IMR-90 (cell line): ENCODE data around the gene SPRR4. TPM values are rescaled to one million over a fixed set of nuclear protein-coding genes. Genes with fewer than 3 reads are reported as not detected.

ENCODE experiments used
- ATAC-seq: fragments of 200-7000 bp; cut with Tn5 transposase; 2 replicates; pipeline ENCODE4 v1.9.1; 2020; ENCODE audit warnings: low read depth, mild to moderate bottlenecking, moderate library complexity
- BruUV-seq: library from RNA; stranded (reverse); fragments of 400-500 nt; replicated peaks from 2 replicates; lab custom pipeline; 2021; lab: Mats Ljungman, UMichigan
- CTCF ChIA-PET: fragments of 300-600 bp; formaldehyde crosslinking; extraction: SDS; loops from one replicate; lab custom pipeline; 2021; ENCODE audit warnings: antibody characterized with exemption; lab: Yijun Ruan, JAX
- POLR2A ChIA-PET: fragments of 300-600 bp; sonication (Branson Sonifier 250); formaldehyde crosslinking; loops from one replicate; lab custom pipeline; 2022; ENCODE audit warnings: antibody characterized with exemption; ENCODE audit not compliant: unreplicated experiment; lab: Charles Lee
- DNase-seq: peaks from one replicate; pipeline ENCODE4 v3.0.0; 2013
- H2AFZ ChIP-seq: replicated peaks from 2 replicates; pipeline ENCODE3; 2013; ENCODE audit warnings: low read length, mild to moderate bottlenecking; ENCODE audit not compliant: poor library complexity
- H2AK5ac ChIP-seq: 2 replicates; pipeline ENCODE4 v1.6.1; 2013; ENCODE audit warnings: low read depth, low read length, inconsistent platforms
- H2AK9ac ChIP-seq: replicated peaks from 2 replicates; pipeline ENCODE3; 2013; ENCODE audit warnings: mild to moderate bottlenecking, low read depth, low read length, moderate library complexity; ENCODE audit not compliant: poor library complexity
- H2BK120ac ChIP-seq: 2 replicates; pipeline ENCODE4 v1.6.1; 2013; ENCODE audit warnings: low read depth, low read length, inconsistent platforms
- H2BK15ac ChIP-seq: 3 replicates; pipeline ENCODE4 v1.6.1; 2013; ENCODE audit warnings: low read depth, low read length, inconsistent platforms
- H2BK20ac ChIP-seq: 2 replicates; pipeline ENCODE4 v1.6.1; 2013; ENCODE audit warnings: low read depth, mild to moderate bottlenecking, inconsistent platforms, low read length, moderate library complexity
- H2BK5ac ChIP-seq: 2 replicates; pipeline ENCODE4 v1.6.1; 2013; ENCODE audit warnings: mild to moderate bottlenecking, low read depth, low read length, inconsistent platforms; ENCODE audit not compliant: poor library complexity, severe bottlenecking
- H3K14ac ChIP-seq: replicated peaks from 2 replicates; pipeline ENCODE4 v1.6.1; 2013; ENCODE audit warnings: low read depth, low read length, inconsistent platforms
- H3K18ac ChIP-seq: 2 replicates; pipeline ENCODE4 v1.6.1; 2013; ENCODE audit warnings: low read depth, low read length, control low read depth
- H3K23ac ChIP-seq: 2 replicates; pipeline ENCODE4 v1.6.1; 2013; ENCODE audit warnings: low read depth, low read length, inconsistent platforms
- H3K27ac ChIP-seq: 2 replicates; pipeline ENCODE4 v1.5.1; 2013; ENCODE audit warnings: mild to moderate bottlenecking, control low read depth, low read length; ENCODE audit not compliant: insufficient read depth
- H3K27me3 ChIP-seq: 2 replicates; pipeline ENCODE4 v1.6.1; 2013; ENCODE audit warnings: low read length; ENCODE audit not compliant: control insufficient read depth, insufficient read depth
- H3K36me3 ChIP-seq: 2 replicates; pipeline ENCODE4 v1.6.1; 2013; ENCODE audit warnings: low read length, mixed read lengths; ENCODE audit not compliant: control insufficient read depth, insufficient read depth
- H3K4ac ChIP-seq: 2 replicates; pipeline ENCODE4 v1.6.1; 2013; ENCODE audit warnings: low read depth, low read length, inconsistent platforms
- H3K4me1 ChIP-seq: 2 replicates; pipeline ENCODE4 v1.6.1; 2013; ENCODE audit warnings: low read length, mixed read lengths; ENCODE audit not compliant: control insufficient read depth, insufficient read depth
- H3K4me2 ChIP-seq: 2 replicates; pipeline ENCODE4 v1.6.1; 2013; ENCODE audit warnings: low read depth, mild to moderate bottlenecking, control low read depth, low read length, moderate library complexity
- H3K4me3 ChIP-seq: 2 replicates; pipeline ENCODE4 v1.5.1; 2013; ENCODE audit warnings: low read depth, mild to moderate bottlenecking, control low read depth, low read length, moderate library complexity; ENCODE audit not compliant: insufficient read depth
- H3K56ac ChIP-seq: 2 replicates; pipeline ENCODE4 v1.6.1; 2013; ENCODE audit warnings: low read length, inconsistent platforms; ENCODE audit not compliant: insufficient read depth; ENCODE audit errors: extremely low read depth
- H3K79me1 ChIP-seq, 2 experiments: 2 replicates each; pipeline ENCODE4 v1.6.1; 2013; ENCODE audit warnings: low read length in 2 of 2, inconsistent platforms in 1 of 2, low read depth in 1 of 2
- H3K9ac ChIP-seq: 2 replicates; pipeline ENCODE4 v1.6.1; 2013; ENCODE audit warnings: low read depth, low read length, control low read depth
- H3K9me1 ChIP-seq: 2 replicates; pipeline ENCODE4 v1.6.1; 2013; ENCODE audit warnings: low read length, inconsistent platforms; ENCODE audit not compliant: insufficient read depth
- H3K9me3 ChIP-seq: 2 replicates; pipeline ENCODE4 v1.6.1; 2013; ENCODE audit warnings: low read length; ENCODE audit not compliant: control insufficient read depth, insufficient read depth
- H4K20me1 ChIP-seq: 2 replicates; pipeline ENCODE4 v1.6.1; 2013; ENCODE audit warnings: low read length, inconsistent platforms; ENCODE audit not compliant: insufficient read depth
- H4K5ac ChIP-seq: 2 replicates; pipeline ENCODE4 v1.6.1; 2013; ENCODE audit warnings: mild to moderate bottlenecking, low read depth, low read length, control low read depth
- H4K8ac ChIP-seq, 2 experiments: 2 replicates each; pipeline ENCODE4 v1.6.1; 2013; ENCODE audit warnings: low read depth in 2 of 2, low read length in 2 of 2, control low read depth in 1 of 2, inconsistent platforms in 1 of 2
- H4K91ac ChIP-seq: 2 replicates; pipeline ENCODE4 v1.6.1; 2013; ENCODE audit warnings: low read depth, low read length, inconsistent platforms; ENCODE audit not compliant: insufficient read depth
- CTCF ChIP-seq: conservative IDR thresholded peaks from 2 replicates; pipeline ENCODE4 v1.5.1; 2012; ENCODE audit warnings: mild to moderate bottlenecking, low read depth, low read length, improper control_type of control experiment
- FOS ChIP-seq: fragments of 150-350 bp; IDR thresholded peaks from 2 replicates; pipeline ENCODE4 v1.6.1; 2016; ENCODE audit warnings: low read depth, low read length
- MAFK ChIP-seq: IDR thresholded peaks from 2 replicates; pipeline ENCODE4 v1.6.1; 2012; ENCODE audit warnings: low read depth, low read length, improper control_type of control experiment
- MAZ ChIP-seq: IDR thresholded peaks from 2 replicates; pipeline ENCODE4 v1.6.1; 2012; ENCODE audit warnings: low read depth, mild to moderate bottlenecking, low read length, improper control_type of control experiment, moderate library complexity, borderline replicate concordance
- POLR2A ChIP-seq: IDR thresholded peaks from 2 replicates; pipeline ENCODE4 v1.6.1; 2012; ENCODE audit warnings: mild to moderate bottlenecking, low read depth, low read length
- RCOR1 ChIP-seq: IDR thresholded peaks from 2 replicates; pipeline ENCODE4 v1.6.1; 2012; ENCODE audit warnings: mild to moderate bottlenecking, low read length, improper control_type of control experiment; ENCODE audit not compliant: insufficient replicate concordance
- USF2 ChIP-seq: fragments of 150-350 bp; IDR thresholded peaks from 2 replicates; pipeline ENCODE4 v1.6.1; 2017; ENCODE audit warnings: mild to moderate bottlenecking, antibody characterized with exemption, low read length, low read depth
- WGBS, 2 experiments: methylation state at CpG; one replicate each; pipeline versions ENCODE4 v1.1.5 to v1.1.7; 2013; ENCODE audit warnings: missing lambda C conversion rate in 2 of 2; ENCODE audit not compliant: insufficient read length in 1 of 2; ENCODE audit errors: extremely low coverage in 2 of 2; 5-methylcytosine and 5-hydroxymethylcytosine counted together
- dilution Hi-C: fragments of 300-500 bp; cut with HindIII; formaldehyde crosslinking; loops from one replicate; pipeline ENCODE4 v1.14.3; 2018; ENCODE audit warnings: low sequenced_read_pairs; ENCODE audit not compliant: unreplicated experiment
- in situ Hi-C: fragments of 300-500 bp; cut with MboI; formaldehyde crosslinking; loops from 3 replicates; pipeline ENCODE4 v1.14.3; 2019; ENCODE audit warnings: low sequenced_read_pairs, inconsistent platforms, mixed read lengths
- intact Hi-C: fragments of 100-400 bp; cut with micrococcal nuclease; formaldehyde crosslinking; loops from 2 replicates; pipeline ENCODE4 v1.10.0; 2022
- polyA plus RNA-seq, 3 experiments: library from polyadenylated mRNA; depleted of rRNA; stranded (reverse); fragments of >200 nt; gene quantifications; 2 replicates each; pipeline ENCODE4 v1.2.3, GENCODE V29; 2012; ENCODE audit warnings: low replicate concordance in 1 of 3
- total RNA-seq: library from RNA; depleted of rRNA; stranded (reverse); fragments of >200 nt; gene quantifications from 2 replicates; pipeline ENCODE4 v1.2.3, GENCODE V29; 2012
- TF ChIP-seq, protein P1 (sequence below): fragments of 150-350 bp; IDR thresholded peaks from 2 replicates; pipeline ENCODE4 v1.6.1; 2016; ENCODE audit warnings: low read depth, mild to moderate bottlenecking, low read length, moderate library complexity, borderline replicate concordance

Gene SPRR4
- total and polyA plus RNA-seq, 2 of the 4 experiments (the other 2 are of a cell fraction): not detected

DNA sequence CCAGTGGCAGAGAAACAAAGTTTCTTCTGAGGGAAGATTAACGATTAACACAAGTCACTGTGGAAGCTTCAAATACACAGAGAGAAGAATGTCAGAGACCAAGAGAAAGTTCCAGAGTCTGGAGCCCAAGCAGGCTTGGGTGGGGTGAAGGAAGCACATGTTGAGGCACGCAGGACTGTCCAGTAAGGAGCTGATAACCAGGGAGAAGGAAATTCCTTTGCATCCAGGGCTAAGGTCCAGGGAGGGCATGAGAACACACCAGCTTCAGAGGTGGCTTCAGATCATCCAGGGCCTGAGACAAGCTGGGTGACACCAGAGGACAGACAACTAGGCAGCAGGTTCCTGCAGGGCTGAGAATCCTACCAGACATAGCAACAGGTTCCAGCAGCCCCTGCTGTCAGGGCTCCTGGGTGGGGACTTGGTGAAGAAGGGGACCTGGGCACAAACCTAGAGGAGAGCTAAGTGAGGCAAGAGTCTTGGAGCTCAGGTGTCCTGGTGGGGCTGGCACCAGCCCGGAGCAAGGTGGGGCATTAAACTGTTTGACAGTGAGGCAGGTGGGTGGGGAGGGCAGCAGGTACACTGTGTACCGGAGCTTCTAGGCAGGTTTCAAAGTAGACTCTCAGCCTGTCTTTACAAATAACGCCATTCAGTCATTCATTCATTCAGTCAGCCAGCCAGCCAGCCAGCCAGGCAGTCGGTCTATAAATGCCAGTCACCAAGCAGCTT, 10.9 kb downstream of the SPRR4 start:
- H3K4me1 ChIP-seq: no peaks in the 10 kb centered on the region
- no peak overlapping the region for H4K5ac ChIP-seq
- H2BK20ac ChIP-seq: no peak overlapping the region
- in situ Hi-C loops (no loop called here), dilution Hi-C loops (no loop called here), intact Hi-C loops (no loop called here)
- BruUV-seq: no TSS peak
- ATAC-seq: no peak
- H3K27ac ChIP-seq: no peak overlapping the region
- no peak for DNase-seq
- no peak overlapping the region for H3K4ac ChIP-seq
- no peak overlapping the region for H3K14ac ChIP-seq
- ChIA-PET CTCF (interaction anchor here (0.9 kb wide), 1 partner anchor 8 kb away, joined by 3 read pairs; no protein-coding TSS in a partner anchor), POLR2A (interaction anchor here (0.6 kb wide), 1 partner anchor 29 kb away, joined by 3 read pairs; no protein-coding TSS in a partner anchor)
- no peaks in the 10 kb centered on the region for H3K36me3 ChIP-seq
- H2AFZ ChIP-seq: peak overlapping the region; percentile 19
- no peak overlapping the region for H3K56ac ChIP-seq
- no peak overlapping the region for H4K91ac ChIP-seq
- no peak overlapping the region for H2BK120ac ChIP-seq
- no peak overlapping the region for H3K9ac ChIP-seq
- H2BK15ac ChIP-seq: no peak overlapping the region
- no peaks in the 10 kb centered on the region for H3K79me1 ChIP-seq
- 14% methylated on average over 1 of the region's 6 CpGs; no CpG with 5 or more reads in 1 of the 2 experiments for WGBS, 2 experiments
- H2BK5ac ChIP-seq: no peak overlapping the region
- no peak overlapping the region for H4K8ac ChIP-seq
- no peak overlapping the region for H3K4me2 ChIP-seq
- H3K18ac ChIP-seq: no peak overlapping the region
- H3K4me3 ChIP-seq: no peak overlapping the region
- H2AK9ac ChIP-seq: no peak overlapping the region
- H3K9me1 ChIP-seq: no peaks in the 10 kb centered on the region
- H3K27me3 ChIP-seq: no peaks in the 10 kb centered on the region
- H2AK5ac ChIP-seq: no peak overlapping the region
- no peaks in the 10 kb centered on the region for H3K9me3 ChIP-seq
- no peaks in the 10 kb centered on the region for H4K20me1 ChIP-seq
- no peak overlapping the region for H3K23ac ChIP-seq
- TF ChIP-seq FOS (no peak), RCOR1 (no peak), POLR2A (no peak), CTCF (no peak), MAFK (no peak), MAZ (no peak), USF2 (no peak)
- TF ChIP-seq, protein P1, sequence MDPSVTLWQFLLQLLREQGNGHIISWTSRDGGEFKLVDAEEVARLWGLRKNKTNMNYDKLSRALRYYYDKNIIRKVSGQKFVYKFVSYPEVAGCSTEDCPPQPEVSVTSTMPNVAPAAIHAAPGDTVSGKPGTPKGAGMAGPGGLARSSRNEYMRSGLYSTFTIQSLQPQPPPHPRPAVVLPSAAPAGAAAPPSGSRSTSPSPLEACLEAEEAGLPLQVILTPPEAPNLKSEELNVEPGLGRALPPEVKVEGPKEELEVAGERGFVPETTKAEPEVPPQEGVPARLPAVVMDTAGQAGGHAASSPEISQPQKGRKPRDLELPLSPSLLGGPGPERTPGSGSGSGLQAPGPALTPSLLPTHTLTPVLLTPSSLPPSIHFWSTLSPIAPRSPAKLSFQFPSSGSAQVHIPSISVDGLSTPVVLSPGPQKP: no peak
